ENCODE results near the gene RPP38.

The RPP38 gene, protein sequence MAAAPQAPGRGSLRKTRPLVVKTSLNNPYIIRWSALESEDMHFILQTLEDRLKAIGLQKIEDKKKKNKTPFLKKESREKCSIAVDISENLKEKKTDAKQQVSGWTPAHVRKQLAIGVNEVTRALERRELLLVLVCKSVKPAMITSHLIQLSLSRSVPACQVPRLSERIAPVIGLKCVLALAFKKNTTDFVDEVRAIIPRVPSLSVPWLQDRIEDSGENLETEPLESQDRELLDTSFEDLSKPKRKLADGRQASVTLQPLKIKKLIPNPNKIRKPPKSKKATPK

GRCh38 chr10:15097011-15097812, at the start of gene RPP38:
TSS of gene RPP38 (plus strand) at chr10:15097355. CDS start at chr10:15103315, 5,960 bp downstream.
- FAIRE-seq, result no peak

GRCh38 chr10:15049533-15049932, 47.6 kb upstream of the RPP38 start:
- FAIRE-seq, result no peak

DNA sequence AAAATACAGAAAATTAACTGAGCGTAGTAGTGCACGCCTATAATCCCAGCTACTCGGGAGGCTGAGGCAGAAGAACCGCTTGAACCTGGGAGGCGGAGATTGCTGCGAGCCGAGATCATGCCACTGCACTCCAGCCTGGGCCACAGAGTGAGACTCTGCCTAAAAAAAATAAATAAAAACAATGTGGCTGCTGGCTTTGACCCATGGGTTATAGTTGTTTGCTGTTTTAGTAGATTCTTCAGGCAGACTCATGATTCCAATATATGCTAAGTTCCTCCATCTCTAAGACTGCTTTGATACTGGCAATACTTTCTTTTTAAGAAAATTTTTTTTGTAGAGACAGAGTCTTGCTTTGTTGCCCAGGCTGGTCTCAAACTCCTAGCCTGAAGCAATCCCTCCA, 45.0 kb upstream of the RPP38 start:
- FAIRE-seq, result no peak

DNA sequence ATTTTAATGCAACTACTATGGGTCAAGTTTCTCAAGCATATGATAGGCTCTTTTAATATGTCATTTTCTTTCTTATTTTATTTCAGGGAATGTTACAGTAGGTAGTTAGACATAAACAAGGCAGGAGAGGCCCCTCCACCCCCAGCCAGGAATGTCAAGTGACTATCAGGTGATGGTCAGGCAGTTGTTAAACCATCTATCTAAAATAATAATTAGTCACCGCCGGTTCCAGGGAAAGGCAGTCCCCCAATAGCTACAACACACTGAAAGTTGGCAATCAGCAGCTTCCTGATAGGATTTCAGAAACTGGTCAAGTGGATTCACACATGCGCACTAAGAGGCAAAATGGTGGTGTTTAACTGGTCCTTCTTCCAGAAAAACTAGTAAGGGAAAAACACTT, 44.1 kb upstream of the RPP38 start:
- FAIRE-seq, result no peak

- FAIRE-seq, result no peak
These were observed 38.5 kb upstream of the RPP38 start for GRCh38 chr10:15058689-15059088.

DNA sequence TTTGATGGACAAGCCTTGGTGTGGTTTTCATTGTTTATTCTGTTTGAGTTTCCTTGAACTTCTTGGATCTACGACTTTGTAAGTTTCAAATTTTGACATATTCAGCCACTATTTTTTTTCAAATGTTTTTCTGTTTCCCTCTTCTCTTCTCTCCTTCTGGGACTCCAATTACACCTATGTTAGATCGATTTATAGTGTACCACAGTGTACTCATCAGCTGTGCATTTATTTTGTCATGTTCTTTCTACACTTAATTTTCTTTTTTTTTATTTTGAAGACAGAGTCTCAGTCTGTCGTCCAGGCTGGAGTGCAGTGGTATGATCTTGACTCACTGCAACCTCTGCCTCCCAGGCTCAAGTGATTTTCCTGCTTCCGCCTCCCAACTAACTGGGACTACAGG, 37.2 kb upstream of the RPP38 start:
- no peak for FAIRE-seq

DNA sequence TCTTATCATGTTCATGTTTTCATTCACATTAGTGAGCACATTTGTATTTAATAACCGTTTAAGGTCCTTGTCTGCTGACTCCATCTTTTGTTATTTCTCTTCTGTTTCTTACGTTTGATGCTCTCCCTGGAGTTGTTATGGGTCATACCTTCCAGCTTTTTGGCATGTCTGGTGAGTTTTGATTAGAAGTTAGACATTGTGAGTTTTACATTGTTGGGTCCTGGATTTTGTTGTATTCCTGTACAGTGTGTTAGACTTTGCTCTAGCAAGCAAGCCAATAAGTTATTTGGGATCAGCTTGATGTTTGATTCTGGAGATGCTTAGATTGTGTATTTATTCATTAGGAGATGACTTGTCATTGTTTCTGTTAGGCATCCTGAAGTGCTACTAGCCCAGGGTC, 36.5 kb upstream of the RPP38 start:
- FAIRE-seq, result no peak

DNA sequence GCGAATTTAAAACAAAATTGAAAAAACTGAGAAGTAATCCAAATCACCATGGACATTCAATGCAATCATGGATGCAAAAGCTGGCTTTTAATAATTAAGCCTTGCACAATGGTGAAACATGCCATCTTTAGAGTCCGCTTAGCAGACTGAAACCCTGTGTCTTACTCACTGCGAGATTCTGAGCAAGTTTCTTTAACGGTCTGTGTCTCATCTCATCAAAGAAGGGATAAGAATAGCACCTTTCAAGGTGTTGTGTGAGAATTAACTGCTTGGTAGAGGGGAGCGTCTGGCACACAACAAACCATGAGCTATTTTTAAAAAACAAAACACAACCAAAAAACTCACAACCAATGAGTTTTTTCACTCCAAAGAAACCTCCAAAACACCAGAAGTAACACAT, 30.0 kb upstream of the RPP38 start:
- FAIRE-seq, result no peak

GRCh38 chr10:15068802-15069201, 28.4 kb upstream of the RPP38 start:
- FAIRE-seq, result no peak

DNA sequence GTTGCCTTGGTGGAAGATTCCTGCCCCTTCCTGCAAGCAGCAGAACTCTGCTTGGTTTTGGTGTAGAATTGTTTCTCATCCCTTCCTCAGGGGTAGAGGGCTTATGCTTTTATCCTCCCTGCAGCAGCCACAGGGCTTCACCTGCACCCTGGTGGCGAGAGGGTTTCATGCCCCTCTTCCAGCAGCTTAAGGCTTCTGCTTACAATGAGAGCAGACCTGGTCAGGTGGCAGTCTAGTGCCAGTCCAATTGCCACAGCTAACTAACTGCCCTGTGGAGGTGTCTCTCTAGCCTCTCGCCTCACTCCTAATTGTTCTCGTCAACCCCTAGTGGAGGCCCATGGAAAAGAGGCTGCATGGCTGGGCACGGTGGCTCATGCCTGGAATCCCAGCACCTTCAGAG, 27.9 kb upstream of the RPP38 start:
- FAIRE-seq, result no peak

GRCh38 chr10:15072358-15072757, 24.8 kb upstream of the RPP38 start:
- FAIRE-seq, result no peak

DNA sequence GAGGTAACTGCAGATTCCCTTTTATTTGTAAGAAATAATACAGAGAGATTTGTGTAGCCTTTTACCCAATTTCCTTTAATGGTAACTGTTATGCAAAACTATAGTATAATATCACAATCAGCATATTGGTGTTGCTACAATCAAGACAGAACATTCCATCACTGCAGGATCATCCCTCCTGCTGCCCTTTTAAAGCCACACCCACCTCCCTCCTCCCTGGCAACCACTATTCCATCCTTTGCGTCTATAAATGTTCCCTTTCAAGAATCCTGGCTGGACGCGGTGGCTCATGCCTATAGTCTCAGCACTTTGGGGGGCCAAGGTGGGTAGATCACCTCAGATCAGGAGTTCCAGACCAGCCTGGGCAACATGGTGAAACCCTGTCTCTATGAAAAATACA, 21.7 kb upstream of the RPP38 start:
- no peak for FAIRE-seq

GRCh38 chr10:15083674-15084501, 13.3 kb upstream of the RPP38 start:
- FAIRE-seq, result no peak

DNA sequence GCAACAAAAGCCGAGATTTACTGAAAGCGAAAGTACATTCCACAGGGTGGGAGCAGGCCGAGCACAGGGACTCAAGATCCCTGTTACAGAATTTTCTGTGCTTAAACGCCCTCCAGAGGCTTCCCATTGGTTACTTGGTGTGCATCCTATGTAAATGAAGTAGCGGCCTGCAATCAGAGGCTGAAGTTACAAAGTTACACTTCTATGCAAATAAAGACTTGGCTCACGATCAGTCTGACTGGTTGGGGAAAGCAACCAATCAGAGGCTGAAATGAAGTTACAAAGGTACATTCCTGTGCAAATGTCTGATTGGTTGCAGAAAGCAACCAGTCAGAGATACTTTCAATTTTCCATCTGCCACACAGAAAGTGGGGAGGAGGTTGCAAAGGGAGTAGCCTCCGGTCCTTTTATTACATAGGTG, 12.6 kb upstream of the RPP38 start:
- FAIRE-seq, result peak; percentile 98

GRCh38 chr10:15088428-15089261, 8.5 kb upstream of the RPP38 start, which contains the start of gene ACBD7:
TSS of gene ACBD7 (minus strand) at chr10:15088776. CDS start at chr10:15088728, 48 bp downstream.
- FAIRE-seq, result no peak

- no peak for FAIRE-seq
These were observed 5.7 kb upstream of the RPP38 start for GRCh38 chr10:15091418-15091817.

GRCh38 chr10:15092855-15093408, 4.2 kb upstream of the RPP38 start:
- no peak for FAIRE-seq

- FAIRE-seq, result no peak
These were observed 519 bp upstream of the RPP38 start for GRCh38 chr10:15096661-15097010.

DNA sequence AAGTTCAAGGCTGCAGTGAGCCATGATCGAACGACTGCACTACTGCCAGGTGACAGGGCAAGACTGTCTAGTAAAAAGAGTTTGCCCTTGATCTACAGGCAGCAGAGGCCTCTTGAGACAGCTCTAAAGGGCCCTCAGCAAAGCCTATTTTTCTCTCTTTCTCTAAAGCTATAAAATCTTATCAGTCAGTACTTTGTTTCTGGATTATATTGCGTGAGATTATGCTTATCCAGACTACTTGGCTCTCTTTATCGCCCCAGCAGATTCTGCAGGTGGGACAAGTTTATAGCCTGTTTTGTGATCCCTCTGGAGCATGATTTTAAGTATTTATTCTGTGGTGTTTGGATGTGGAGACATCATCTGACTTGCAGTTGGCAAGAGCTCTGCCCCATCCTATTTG, 2.7 kb downstream of the RPP38 start:
- no peak for FAIRE-seq

GRCh38 chr10:15103513-15103912, 6.4 kb downstream of the RPP38 start:
- no peak for FAIRE-seq

- no peak for FAIRE-seq
These were observed 9.3 kb downstream of the RPP38 start for GRCh38 chr10:15106352-15107013.

DNA sequence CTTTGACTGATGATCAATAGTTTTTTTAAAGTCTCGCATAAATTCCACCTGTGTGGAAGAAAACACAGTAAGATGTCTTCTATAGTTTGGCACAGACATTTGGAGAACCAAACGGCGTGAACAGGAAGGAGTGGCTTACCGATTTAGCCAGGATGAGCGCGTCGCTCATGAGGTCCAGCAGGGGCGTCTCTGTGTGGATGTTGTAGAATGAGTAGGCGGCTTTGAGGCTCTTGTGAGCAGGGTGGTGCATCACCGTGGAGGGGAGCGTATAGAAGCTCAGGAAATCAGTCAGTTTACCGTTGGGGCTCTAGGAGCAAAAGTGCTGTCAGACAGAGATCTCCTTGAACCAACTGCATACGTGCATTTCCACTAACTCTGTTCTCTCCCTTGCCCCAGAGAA, 15.5 kb downstream of the RPP38 start:
- no peak for FAIRE-seq

All from endometrium (tissue), 2 donors.